Endodermal cell (in vitro differentiated cells): ENCODE measurements around the gene INTS11. TPM values are rescaled to one million over a fixed set of nuclear protein-coding genes. Genes with fewer than 3 reads are reported as not detected.

Source experiments
- DNase-seq: peaks from one replicate; pipeline ENCODE4 v3.0.0-alpha.2; 2017
- H3K27ac ChIP-seq: 2 replicates; pipeline ENCODE4 v1.5.1; 2013; ENCODE audit warnings: mild to moderate bottlenecking, low read depth, low read length, moderate library complexity
- H3K27me3 ChIP-seq: 2 replicates; pipeline ENCODE4 v1.6.1; 2013; ENCODE audit warnings: mild to moderate bottlenecking, low read length, moderate library complexity; ENCODE audit not compliant: insufficient read depth, control insufficient read depth, poor library complexity, severe bottlenecking
- H3K36me3 ChIP-seq: 2 replicates; pipeline ENCODE4 v1.7.0; 2013; ENCODE audit warnings: mild to moderate bottlenecking, low read length, moderate library complexity; ENCODE audit not compliant: control insufficient read depth, insufficient read depth
- H3K4me1 ChIP-seq: one replicate; pipeline ENCODE4 v1.7.0; 2013; ENCODE audit warnings: low read length; ENCODE audit not compliant: control insufficient read depth, insufficient read depth
- H3K4me3 ChIP-seq: 2 replicates; pipeline ENCODE4 v1.5.1; 2013; ENCODE audit warnings: mild to moderate bottlenecking, low read length, moderate library complexity
- H3K9ac ChIP-seq: 2 replicates; pipeline ENCODE4 v1.6.1; 2013; ENCODE audit warnings: mild to moderate bottlenecking, low read length, moderate library complexity; ENCODE audit not compliant: poor library complexity, severe bottlenecking; ENCODE audit errors: extremely low read depth
- H3K9me3 ChIP-seq: 2 replicates; pipeline ENCODE4 v1.6.1; 2013; ENCODE audit warnings: mild to moderate bottlenecking, low read length, moderate library complexity; ENCODE audit not compliant: control insufficient read depth
- H3K27ac Mint-ChIP-seq: 2 replicates; pipeline ENCODE4 v1.8.0; 2020; ENCODE audit warnings: mixed read lengths
- H3K27me3 Mint-ChIP-seq: 2 replicates; pipeline ENCODE4 v1.8.0; 2021; ENCODE audit warnings: mild to moderate bottlenecking, mixed read lengths; ENCODE audit not compliant: insufficient read depth
- H3K36me3 Mint-ChIP-seq: 2 replicates; pipeline ENCODE4 v1.8.0; 2020; ENCODE audit warnings: low read depth, mixed read lengths
- H3K4me1 Mint-ChIP-seq: 2 replicates; pipeline ENCODE4 v1.8.0; 2020; ENCODE audit warnings: mixed read lengths
- H3K4me3 Mint-ChIP-seq: 2 replicates; pipeline ENCODE4 v1.8.0; 2020; ENCODE audit warnings: mild to moderate bottlenecking, moderate library complexity, mixed read lengths
- H3K9me3 Mint-ChIP-seq: 2 replicates; pipeline ENCODE4 v1.8.0; 2020; ENCODE audit warnings: mild to moderate bottlenecking, mixed read lengths
- WGBS, 2 experiments: methylation state at CpG; one replicate each; pipeline versions ENCODE4 v1.1.5 to v1.1.7; 2013; ENCODE audit warnings: missing lambda C conversion rate in 2 of 2, mixed read lengths in 1 of 2; ENCODE audit not compliant: insufficient coverage in 1 of 2, insufficient read length in 1 of 2; 5-methylcytosine and 5-hydroxymethylcytosine counted together
- long read RNA-seq, 4 experiments: library from polyadenylated mRNA in 2 of 4; library from RNA in 1 of 4; library from capped mRNA in 1 of 4; stranded (forward) in 3 of 4; unstranded in 1 of 4; transcript quantifications; one replicate each; pipeline ENCODE4 v2.0.0, GENCODE V29; 2020 to 2021; ENCODE audit warnings: inconsistent platforms in 1 of 4
- polyA plus RNA-seq, 2 experiments: library from polyadenylated mRNA; stranded (reverse); fragments of 50-300 nt; gene quantifications; one replicate each; pipeline ENCODE4 v1.2.3, GENCODE V29; 2013
- total RNA-seq, 2 donors: library from RNA; stranded (reverse); fragmentation: NEBNext Ultra II Directional in 1 of 2; extraction: Animal tissue kit (Norgen Biotek cat#: 25700) in 1 of 2; gene quantifications; 2 replicates in 1 of 2; 3 replicates in 1 of 2; pipeline ENCODE4 v1.2.1, GENCODE V29; 2021
- TF ChIP-seq, protein P1 (sequence below): fragments of 200-600 bp; sonication (generic); conservative IDR thresholded peaks from 2 replicates; pipeline ENCODE4 v1.5.0; 2021; ENCODE audit warnings: antibody characterized with exemption, mild to moderate bottlenecking

Gene INTS11
- 100 to 1,000 TPM; 146 to 153 TPM for total RNA-seq
- 107 TPM for polyA plus RNA-seq (2013, experiment 1 of 2)
- 92.4 TPM for polyA plus RNA-seq (2013, experiment 2 of 2)
- long read RNA-seq, experiment 1, transcript INTS11-208 (17 exons, 2,148 nt), result major isoform, 11 of 44 reads
- long read RNA-seq, experiment 1, partial matches to known transcripts, result 13 of 44 reads
- long read RNA-seq, experiment 1, other reads (novel, unspliced or antisense), result 18 of 44 reads
- long read RNA-seq, experiment 2, transcript INTS11-208 (17 exons, 2,148 nt), result major isoform, 113 of 165 reads
- long read RNA-seq, experiment 2, partial matches to known transcripts, result 12 of 165 reads
- long read RNA-seq, experiment 2, other reads (novel, unspliced or antisense), result 29 of 165 reads
- long read RNA-seq, experiment 3, transcript INTS11-208 (17 exons, 2,148 nt), result major isoform, 533 of 710 reads
- long read RNA-seq, experiment 3, partial matches to known transcripts, result 31 of 710 reads
- long read RNA-seq, experiment 3, other reads (novel, unspliced or antisense), result 130 of 710 reads
- long read RNA-seq, experiment 4, transcript INTS11-208 (17 exons, 2,148 nt), result major isoform, 47 of 74 reads
- long read RNA-seq, experiment 4, partial matches to known transcripts, result 6 of 74 reads
- long read RNA-seq, experiment 4, other reads (novel, unspliced or antisense), result 11 of 74 reads

DNA sequence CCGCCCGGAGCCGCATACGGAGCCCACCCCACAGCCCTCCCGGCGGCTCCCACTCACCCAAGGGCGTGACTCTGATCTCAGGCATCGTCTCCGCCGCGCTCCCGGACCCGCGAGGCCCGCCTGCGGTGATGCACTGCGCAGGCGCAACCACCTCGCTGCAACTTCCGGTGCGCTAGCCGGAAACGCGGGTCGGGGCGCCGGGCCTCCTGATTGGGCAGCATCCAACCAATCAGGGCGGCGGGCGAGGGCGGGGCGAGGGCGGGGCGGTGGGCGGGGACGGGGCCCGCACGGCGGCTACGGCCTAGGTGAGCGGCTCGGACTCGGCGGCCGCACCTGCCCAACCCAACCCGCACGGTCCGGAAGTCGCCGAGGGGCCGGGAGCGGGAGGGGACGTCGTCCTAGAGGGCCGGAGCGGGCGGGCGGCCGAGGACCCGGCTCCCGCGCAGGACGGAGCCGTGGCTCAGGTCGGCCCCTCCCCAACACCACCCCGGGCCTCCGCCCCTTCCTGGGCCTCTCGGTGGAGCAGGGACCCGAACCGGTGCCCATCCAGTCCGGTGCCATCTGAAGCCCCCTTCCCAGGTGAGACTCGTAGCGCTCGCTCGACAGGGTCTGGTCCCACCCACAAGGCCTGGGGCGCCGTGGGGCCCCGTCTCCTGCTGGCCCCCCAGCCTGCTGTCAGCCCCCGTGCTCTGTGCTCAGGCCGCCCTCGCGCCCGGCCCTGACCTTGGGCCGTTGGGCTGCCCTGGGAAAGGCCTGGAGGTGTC, at the start of gene INTS11, which contains the start of gene CPTP:
INTS11 (minus strand) TSS at position 137 of the 764 bp plus-strand sequence; CDS start at position 85, 52 bp downstream.
CPTP (plus strand) TSS at position 279 of the 764 bp plus-strand sequence. CDS start 2,109 bp downstream, outside the sequence.
- H3K9me3 ChIP-seq, result no peaks in the 10 kb centered on the region
- H3K4me1 Mint-ChIP-seq, result peaks cover 5% of the 10 kb centered on the region
- TF ChIP-seq, protein P1, sequence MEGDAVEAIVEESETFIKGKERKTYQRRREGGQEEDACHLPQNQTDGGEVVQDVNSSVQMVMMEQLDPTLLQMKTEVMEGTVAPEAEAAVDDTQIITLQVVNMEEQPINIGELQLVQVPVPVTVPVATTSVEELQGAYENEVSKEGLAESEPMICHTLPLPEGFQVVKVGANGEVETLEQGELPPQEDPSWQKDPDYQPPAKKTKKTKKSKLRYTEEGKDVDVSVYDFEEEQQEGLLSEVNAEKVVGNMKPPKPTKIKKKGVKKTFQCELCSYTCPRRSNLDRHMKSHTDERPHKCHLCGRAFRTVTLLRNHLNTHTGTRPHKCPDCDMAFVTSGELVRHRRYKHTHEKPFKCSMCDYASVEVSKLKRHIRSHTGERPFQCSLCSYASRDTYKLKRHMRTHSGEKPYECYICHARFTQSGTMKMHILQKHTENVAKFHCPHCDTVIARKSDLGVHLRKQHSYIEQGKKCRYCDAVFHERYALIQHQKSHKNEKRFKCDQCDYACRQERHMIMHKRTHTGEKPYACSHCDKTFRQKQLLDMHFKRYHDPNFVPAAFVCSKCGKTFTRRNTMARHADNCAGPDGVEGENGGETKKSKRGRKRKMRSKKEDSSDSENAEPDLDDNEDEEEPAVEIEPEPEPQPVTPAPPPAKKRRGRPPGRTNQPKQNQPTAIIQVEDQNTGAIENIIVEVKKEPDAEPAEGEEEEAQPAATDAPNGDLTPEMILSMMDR, result no peak
- H3K4me3 ChIP-seq, result peak within 1 kb of the TSS; percentile 86
- no peaks in the 10 kb centered on the region for H3K27me3 ChIP-seq
- peak within 1 kb of the TSS; percentile 51 for H3K9ac ChIP-seq
- peak within 1 kb of the TSS; percentile 59 for H3K4me3 Mint-ChIP-seq
- H3K9me3 Mint-ChIP-seq, result no peaks in the 10 kb centered on the region
- DNase-seq, result peak; percentile 97
- H3K36me3 Mint-ChIP-seq, result peaks cover 3% of the 10 kb centered on the region
- WGBS, 2 experiments, result 1 to 3% methylated on average over 30 to 84 of the region's 84 CpGs
- H3K36me3 ChIP-seq, result peaks cover under 1% of the 10 kb centered on the region
- H3K27ac ChIP-seq, result peak within 1 kb of the TSS; percentile 24
- H3K27ac Mint-ChIP-seq, result peak within 1 kb of the TSS; percentile 11
- no peaks in the 10 kb centered on the region for H3K4me1 ChIP-seq
- no peaks in the 10 kb centered on the region for H3K27me3 Mint-ChIP-seq

GRCh38 chr1:1373815-1374588, 49.5 kb upstream of the INTS11 start:
- no peaks in the 10 kb centered on the region for H3K9me3 Mint-ChIP-seq
- no peak overlapping the region for H3K27ac ChIP-seq
- no peaks in the 10 kb centered on the region for H3K9me3 ChIP-seq
- peak overlapping the region; percentile 85 for H3K9ac ChIP-seq
- H3K4me1 ChIP-seq, result no peaks in the 10 kb centered on the region
- peaks cover 4% of the 10 kb centered on the region for H3K4me1 Mint-ChIP-seq
- peaks cover 8% of the 10 kb centered on the region for H3K36me3 Mint-ChIP-seq
- peaks cover 3% of the 10 kb centered on the region for H3K27me3 Mint-ChIP-seq
- WGBS, 2 experiments, result 59 to 71% methylated on average over 36 to 52 of the region's 52 CpGs
- H3K36me3 ChIP-seq, result peaks cover 12% of the 10 kb centered on the region
- TF ChIP-seq, protein P1, result no peak
- no peaks in the 10 kb centered on the region for H3K27me3 ChIP-seq
- H3K27ac Mint-ChIP-seq, result peak overlapping the region; percentile 80
- peak overlapping the region; percentile 76 for H3K4me3 Mint-ChIP-seq
- H3K4me3 ChIP-seq, result peak overlapping the region; percentile 86
- DNase-seq, result no peak
